ACHN (cell line): ENCODE results near the gene TANC1.

Experiments
- DNase-seq: peaks from one replicate; pipeline ENCODE4 v3.0.0-alpha.2; 2015
- in situ Hi-C: cut with HindIII; loops from 2 replicates; pipeline ENCODE4 v1.10.0; 2017; ENCODE audit warnings: low sequenced_read_pairs, low pct_ligation_motif_present, low pct_unique_long_range_greater_than_20kb

The TANC1 gene

GRCh38 chr2:159281002-159281401 lies 312.6 kb downstream of the TANC1 start:
- no peak for DNase-seq
- in situ Hi-C loops, result no loop called here
